ENCODE measurements around the gene LRRFIP1. TPM values are rescaled to one million over a fixed set of nuclear protein-coding genes. Genes with fewer than 3 reads are reported as not detected.
"Not testable (repeated sequence)": the region's sequence is repeated elsewhere in the genome, so short reads cannot be mapped to it uniquely, and the experiment has no call there.

The LRRFIP1 gene
- total RNA-seq, 4 donors from 2014 or later: 142 to 213 (median 191) TPM

GRCh38 chr2:237754626-237755248 lies 127.3 kb downstream of the LRRFIP1 start:
- no peaks in the 10 kb centered on the region for H3K27me3 ChIP-seq
- H3K4me1 ChIP-seq: no peaks in the 10 kb centered on the region
- H3K27ac ChIP-seq (replicated peaks in 1 of 4): no peak overlapping the region
- intact Hi-C loops (cut with DNase I): no loop called here
- DNase-seq (ENCODE audit: extremely low spot score): no peak
- 89% methylated on average over 12 of the region's 12 CpGs for WGBS
- TF ChIP-seq EP300 (IDR thresholded peaks at IDR 0.05) (no peak), POLR2A (IDR thresholded peaks at IDR 0.05; ENCODE audit: low read depth) (no peak), POLR2AphosphoS5 (IDR thresholded peaks at IDR 0.05) (no peak), CTCF (IDR thresholded peaks at IDR 0.05) (no peak)
- no peaks in the 10 kb centered on the region for H3K9me3 ChIP-seq
- H3K4me3 ChIP-seq: no peak overlapping the region
- peaks cover 60 to 100% (median 92%) of the 10 kb centered on the region in 4 donors for H3K36me3 ChIP-seq

DNA sequence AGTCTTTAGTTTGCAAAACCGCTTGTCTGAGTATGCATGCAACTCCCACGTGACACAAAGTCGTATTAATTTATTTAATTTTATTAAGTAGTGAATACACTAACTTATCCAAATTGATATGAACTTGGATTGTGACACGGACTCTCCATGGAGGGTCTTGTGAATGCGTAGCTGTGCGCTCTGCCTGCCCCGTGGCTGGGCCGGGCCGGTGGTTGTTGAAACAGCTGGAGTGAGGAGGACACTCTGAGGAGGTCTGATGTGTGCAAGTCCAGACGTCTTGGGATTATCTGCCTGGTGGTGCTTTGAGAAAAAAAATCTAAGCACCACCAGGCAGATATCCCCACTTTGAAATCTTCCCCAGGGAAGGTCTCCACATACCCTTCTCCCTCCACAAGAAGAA lies 130.2 kb downstream of the LRRFIP1 start:
- no peak for TF ChIP-seq CTCF (IDR thresholded peaks at IDR 0.05)
- TF ChIP-seq POLR2AphosphoS5 (IDR thresholded peaks at IDR 0.05): no peak
- no peak for TF ChIP-seq POLR2A (IDR thresholded peaks at IDR 0.05; ENCODE audit: low read depth)
- TF ChIP-seq EP300 (IDR thresholded peaks at IDR 0.05): no peak
- H3K27ac ChIP-seq (replicated peaks in 1 of 4): no peak overlapping the region
- no peak overlapping the region for H3K4me3 ChIP-seq
- WGBS: 88% methylated on average over 10 of the region's 10 CpGs
- H3K9me3 ChIP-seq: no peaks in the 10 kb centered on the region
- peaks cover 0 to 15% (median 3%) of the 10 kb centered on the region in 4 donors for H3K4me1 ChIP-seq
- no peaks in the 10 kb centered on the region for H3K27me3 ChIP-seq
- peaks cover 75 to 100% (median 91%) of the 10 kb centered on the region in 4 donors for H3K36me3 ChIP-seq
- intact Hi-C loops (cut with DNase I): no loop called here
- DNase-seq (ENCODE audit: extremely low spot score): no peak

- H3K27ac ChIP-seq (replicated peaks in 1 of 4): no peak overlapping the region
- DNase-seq (ENCODE audit: extremely low spot score): no peak
- no peaks in the 10 kb centered on the region for H3K27me3 ChIP-seq
- 92% methylated on average over 10 of the region's 10 CpGs for WGBS
- H3K36me3 ChIP-seq: peaks cover 70 to 100% (median 92%) of the 10 kb centered on the region in 4 donors
- H3K4me1 ChIP-seq: peaks cover 0 to 15% (median 3%) of the 10 kb centered on the region in 4 donors
- H3K4me3 ChIP-seq: no peak overlapping the region
- no peaks in the 10 kb centered on the region for H3K9me3 ChIP-seq
- TF ChIP-seq POLR2A (IDR thresholded peaks at IDR 0.05; ENCODE audit: low read depth) (no peak), CTCF (IDR thresholded peaks at IDR 0.05) (no peak), POLR2AphosphoS5 (IDR thresholded peaks at IDR 0.05) (no peak), EP300 (IDR thresholded peaks at IDR 0.05) (no peak)
- intact Hi-C loops (cut with DNase I): no loop called here
These were observed 130.8 kb downstream of the LRRFIP1 start for GRCh38 chr2:237758185-237758584.

DNA sequence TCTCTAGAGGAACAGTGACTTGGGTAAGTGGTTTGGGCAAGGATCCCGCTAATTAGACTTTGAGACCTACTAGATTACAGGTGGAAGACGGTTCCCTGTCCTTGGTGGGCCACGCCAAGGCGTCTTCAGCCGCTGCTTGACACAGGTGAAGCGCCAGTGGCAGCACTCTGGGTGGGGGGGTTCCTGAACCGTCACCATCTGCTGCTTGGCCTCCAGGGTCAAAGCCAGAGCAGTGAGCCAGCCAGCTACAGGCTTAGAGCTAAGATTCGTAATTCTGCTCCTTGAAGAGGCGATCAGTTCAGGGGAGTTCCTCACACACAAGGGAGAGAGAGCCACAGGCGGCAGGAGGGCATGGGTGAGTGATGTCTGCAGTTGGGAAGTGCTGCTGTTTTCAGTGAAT lies 131.8 kb downstream of the LRRFIP1 start:
- Histone ChIP-seq H3K4me1 (peaks cover 0 to 15% (median 3%) of the 10 kb centered on the region in 4 donors), H3K36me3 (peaks cover 73 to 99% (median 94%) of the 10 kb centered on the region in 4 donors), H3K27ac (replicated peaks in 1 of 4) (no peak overlapping the region), H3K27me3 (no peaks in the 10 kb centered on the region), H3K9me3 (no peaks in the 10 kb centered on the region), H3K4me3 (no peak overlapping the region)
- TF ChIP-seq POLR2AphosphoS5 (IDR thresholded peaks at IDR 0.05) (no peak), EP300 (IDR thresholded peaks at IDR 0.05) (no peak)
- intact Hi-C loops (cut with DNase I): no loop called here
- 94% methylated on average over 7 of the region's 10 CpGs for WGBS
- no peak for DNase-seq (ENCODE audit: extremely low spot score)

DNA sequence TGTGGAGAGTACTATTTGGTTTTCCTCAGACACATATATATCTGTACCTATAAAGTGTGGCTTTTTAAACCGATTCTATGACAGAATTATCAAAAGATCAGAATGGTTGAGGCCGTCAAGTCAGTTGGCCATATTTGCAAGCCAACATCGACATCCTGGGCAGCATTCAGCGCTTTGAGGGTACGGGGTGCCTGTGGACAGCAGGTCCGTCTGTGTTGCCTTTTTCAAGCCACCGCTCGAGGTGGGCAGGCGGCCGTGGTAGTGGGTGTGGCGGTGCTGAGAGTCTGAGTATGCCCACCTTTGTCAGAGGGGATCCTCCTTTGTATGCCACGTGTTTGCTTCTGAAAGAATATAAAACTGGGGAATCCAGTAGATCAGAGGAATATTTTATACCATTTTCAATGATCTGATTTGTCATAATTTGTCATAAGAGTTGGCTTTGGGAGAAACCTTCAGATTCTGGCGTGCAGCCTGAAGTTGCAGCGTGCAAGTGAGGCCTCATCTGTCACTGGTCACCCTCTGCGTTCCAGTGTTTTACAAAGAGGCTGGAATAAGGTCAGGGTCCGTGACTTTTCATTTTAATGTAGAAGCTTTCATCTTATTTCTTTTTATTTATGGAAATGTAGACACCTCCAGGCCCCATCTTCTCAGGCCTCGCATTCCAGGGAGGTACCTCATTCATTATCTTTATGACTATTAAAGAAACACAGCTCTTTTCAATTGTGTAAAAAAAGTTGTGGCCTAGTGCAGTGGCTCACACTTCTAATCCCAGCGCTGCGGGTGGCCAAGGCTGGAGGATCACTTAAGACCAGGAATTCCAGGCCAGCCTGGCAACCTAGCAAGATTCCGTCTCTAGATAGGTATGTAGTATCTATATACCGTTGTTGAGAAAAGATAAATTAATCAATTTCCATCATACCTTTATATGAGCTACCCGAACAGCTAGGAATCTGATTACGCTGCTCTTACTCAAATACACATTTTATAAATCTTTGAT lies 133.4 kb downstream of the LRRFIP1 start:
- intact Hi-C loops (cut with DNase I): no loop called here
- DNase-seq (ENCODE audit: extremely low spot score): no peak
- no peaks in the 10 kb centered on the region for H3K9me3 ChIP-seq
- H3K36me3 ChIP-seq: peaks cover 59 to 91% (median 79%) of the 10 kb centered on the region in 4 donors
- no peak overlapping the region for H3K4me3 ChIP-seq
- no peaks in the 10 kb centered on the region for H3K27me3 ChIP-seq
- no peak for TF ChIP-seq CTCF (IDR thresholded peaks at IDR 0.05)
- no peak for TF ChIP-seq EP300 (IDR thresholded peaks at IDR 0.05)
- no peak for TF ChIP-seq POLR2A (IDR thresholded peaks at IDR 0.05; ENCODE audit: low read depth)
- TF ChIP-seq POLR2AphosphoS5 (IDR thresholded peaks at IDR 0.05): no peak
- peak overlapping the region in 1 of 4 donors; percentile 34 for H3K27ac ChIP-seq (replicated peaks in 1 of 4)
- WGBS: 75% methylated on average over 23 of the region's 23 CpGs
- H3K4me1 ChIP-seq: peaks cover 0 to 19% (median 5%) of the 10 kb centered on the region in 4 donors

DNA sequence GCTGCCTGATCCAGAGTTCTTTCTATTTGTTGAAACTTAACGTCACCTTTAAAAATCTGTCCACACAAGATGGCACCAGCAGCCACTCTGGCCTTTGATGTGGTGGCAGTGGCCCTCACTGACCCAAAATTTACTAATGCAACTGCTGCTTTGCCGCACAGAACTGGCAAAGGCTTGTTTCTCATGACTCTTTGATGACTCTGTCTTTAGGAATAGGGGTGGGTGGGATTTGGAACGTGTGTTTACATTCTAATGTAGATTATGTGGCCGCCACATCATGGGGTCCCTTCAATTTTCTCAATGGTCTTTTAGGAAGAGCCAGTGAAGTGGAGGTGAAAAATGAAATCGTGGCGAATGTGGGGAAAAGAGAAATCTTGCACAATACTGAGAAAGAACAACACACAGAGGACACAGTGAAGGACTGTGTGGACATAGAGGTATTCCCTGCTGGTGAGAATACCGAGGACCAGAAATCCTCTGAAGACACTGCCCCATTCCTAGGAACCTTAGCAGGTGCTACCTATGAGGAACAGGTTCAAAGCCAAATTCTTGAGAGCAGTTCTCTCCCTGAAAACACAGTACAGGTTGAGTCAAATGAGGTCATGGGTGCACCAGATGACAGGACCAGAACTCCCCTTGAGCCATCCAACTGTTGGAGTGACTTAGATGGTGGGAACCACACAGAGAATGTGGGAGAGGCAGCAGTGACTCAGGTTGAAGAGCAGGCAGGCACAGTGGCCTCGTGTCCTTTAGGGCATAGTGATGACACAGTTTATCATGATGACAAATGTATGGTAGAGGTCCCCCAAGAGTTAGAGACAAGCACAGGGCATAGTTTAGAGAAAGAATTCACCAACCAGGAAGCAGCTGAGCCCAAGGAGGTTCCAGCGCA lies 135.2 kb downstream of the LRRFIP1 start:
- H3K4me3 ChIP-seq; H3K9me3 ChIP-seq; H3K27ac ChIP-seq (replicated peaks in 1 of 4); DNase-seq (ENCODE audit: extremely low spot score); intact Hi-C loops (cut with DNase I); H3K27me3 ChIP-seq: not testable (repeated sequence)
- 93% methylated on average over 9 of the region's 9 CpGs for WGBS
- H3K36me3 ChIP-seq: peaks cover 50 to 84% (median 69%) of the 10 kb centered on the region in 4 donors
- peaks cover 10 to 32% (median 14%) of the 10 kb centered on the region in 4 donors for H3K4me1 ChIP-seq

Data from esophagus muscularis mucosa (tissue), 4 donors.